Activated T-cell treated with anti-CD3 and anti-CD28 coated beads for 1 hour (primary cell): ENCODE data around the gene CSPG5.

Experiments
- DNase-seq: peaks from one replicate; pipeline ENCODE4 v3.0.0-alpha.2; 2020; ENCODE audit warnings: low read depth

CSPG5 gene

DNA sequence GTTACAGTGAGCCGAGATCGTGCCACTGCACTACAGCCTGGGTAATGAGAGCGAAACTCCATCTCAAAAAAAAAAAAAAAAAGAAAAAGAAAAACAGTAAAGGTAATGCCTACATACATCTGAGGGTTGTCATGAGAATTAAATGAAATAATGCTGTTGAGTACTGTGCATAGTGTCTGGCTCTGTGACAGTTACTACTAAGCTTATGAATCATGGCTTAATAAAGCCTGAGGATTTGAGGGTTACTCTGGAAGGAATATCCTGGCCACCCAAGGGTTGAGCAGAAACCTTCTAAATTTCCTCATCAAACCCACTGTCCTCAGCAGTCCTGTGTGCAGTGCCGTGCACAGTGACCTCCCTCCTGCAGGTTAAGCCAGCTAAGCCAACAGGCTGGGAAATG lies 38.4 kb downstream of the CSPG5 start:
- no peak for DNase-seq

GRCh38 chr3:47536967-47537366 lies 41.7 kb downstream of the CSPG5 start:
- no peak for DNase-seq

- DNase-seq: no peak
Measured at GRCh38 chr3:47536221-47536891, 42.3 kb downstream of the CSPG5 start.

GRCh38 chr3:47533996-47534454 lies 44.6 kb downstream of the CSPG5 start:
- DNase-seq: no peak

- DNase-seq: no peak
Measured at GRCh38 chr3:47533481-47533880, 45.2 kb downstream of the CSPG5 start.

GRCh38 chr3:47527952-47528725 lies 50.5 kb downstream of the CSPG5 start:
- no peak for DNase-seq

GRCh38 chr3:47525617-47526016 lies 53.0 kb downstream of the CSPG5 start:
- DNase-seq: no peak

DNA sequence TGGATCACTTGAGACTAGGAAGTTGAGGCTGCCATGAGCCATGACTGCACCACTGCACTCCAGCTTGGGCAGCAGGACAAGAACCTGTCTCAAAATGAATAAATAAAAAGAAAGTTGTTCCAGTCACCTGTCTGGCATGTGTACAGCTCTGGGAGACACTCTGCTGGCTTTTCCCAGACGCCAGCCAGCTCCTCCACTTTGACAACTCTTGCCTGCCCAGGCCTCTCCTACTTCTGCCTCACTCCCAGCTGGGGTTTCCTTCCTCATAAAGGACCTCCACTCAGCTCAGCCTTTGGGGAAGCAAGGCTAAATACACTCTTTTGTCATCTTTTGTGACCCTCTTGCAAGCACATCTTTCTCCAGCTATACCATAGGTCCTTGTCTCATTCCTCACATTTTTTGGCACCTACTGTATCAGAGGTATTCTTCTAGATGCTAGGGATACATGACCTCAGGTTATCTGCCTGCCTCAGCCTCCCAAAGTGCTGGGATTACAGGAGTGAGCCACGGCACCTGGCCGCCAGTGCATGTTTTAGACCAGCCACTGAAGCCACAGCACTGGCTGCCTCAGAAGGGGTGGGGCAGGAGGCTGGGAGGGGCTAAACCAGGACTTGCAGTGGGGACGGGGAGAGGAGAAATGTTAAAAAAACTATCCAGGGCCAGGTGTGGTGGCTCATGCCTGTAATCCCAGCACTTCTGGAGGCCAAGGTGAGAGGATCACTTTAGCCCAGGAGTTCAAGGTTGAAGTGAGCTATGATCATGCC lies 55.2 kb downstream of the CSPG5 start:
- no peak for DNase-seq

DNA sequence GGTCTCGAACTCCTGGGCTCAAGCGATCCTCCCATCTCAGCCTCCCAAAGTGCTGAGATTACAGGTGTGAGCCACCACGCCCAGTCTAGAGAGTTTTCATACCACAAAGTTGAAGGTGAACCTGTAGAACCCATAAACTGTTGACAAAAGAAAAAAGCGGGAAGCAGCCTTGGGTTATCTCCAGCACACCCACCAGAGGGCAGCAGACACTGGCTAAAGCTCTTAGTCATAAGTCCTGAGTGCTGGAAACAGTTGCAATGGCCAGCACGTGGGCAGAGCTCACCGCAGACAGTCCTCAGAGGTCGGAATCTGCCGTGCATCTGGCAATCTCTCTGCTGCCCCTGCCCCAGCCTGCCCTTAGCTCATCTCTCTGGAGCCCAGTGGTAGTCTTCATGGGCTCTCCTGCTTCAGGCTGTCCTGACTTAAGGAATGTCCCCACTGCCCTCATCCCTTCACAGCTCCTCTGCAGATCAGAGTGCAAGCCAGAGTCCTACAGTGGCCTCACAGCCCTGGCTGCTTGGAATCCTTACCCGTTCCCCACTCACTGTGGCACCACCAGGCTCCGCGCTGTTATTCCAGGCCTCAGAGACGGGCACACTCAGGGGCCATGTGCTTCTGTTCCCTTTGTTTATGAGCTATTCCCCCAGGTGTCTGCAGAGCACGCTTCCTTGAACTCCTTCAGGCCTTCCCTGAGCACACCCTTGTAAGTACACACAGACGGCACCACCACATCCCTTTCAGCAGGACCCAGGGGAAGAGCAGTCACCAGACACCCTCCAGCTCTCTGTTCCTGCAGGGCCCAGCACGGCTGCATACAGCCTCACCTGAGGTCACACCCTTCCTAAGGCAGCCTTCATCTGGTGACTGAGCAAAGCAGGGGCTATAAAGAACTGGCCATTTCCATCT lies 56.3 kb downstream of the CSPG5 start:
- DNase-seq: peak; percentile 60

GRCh38 chr3:47520756-47521155 lies 57.9 kb downstream of the CSPG5 start:
- DNase-seq: no peak

DNA sequence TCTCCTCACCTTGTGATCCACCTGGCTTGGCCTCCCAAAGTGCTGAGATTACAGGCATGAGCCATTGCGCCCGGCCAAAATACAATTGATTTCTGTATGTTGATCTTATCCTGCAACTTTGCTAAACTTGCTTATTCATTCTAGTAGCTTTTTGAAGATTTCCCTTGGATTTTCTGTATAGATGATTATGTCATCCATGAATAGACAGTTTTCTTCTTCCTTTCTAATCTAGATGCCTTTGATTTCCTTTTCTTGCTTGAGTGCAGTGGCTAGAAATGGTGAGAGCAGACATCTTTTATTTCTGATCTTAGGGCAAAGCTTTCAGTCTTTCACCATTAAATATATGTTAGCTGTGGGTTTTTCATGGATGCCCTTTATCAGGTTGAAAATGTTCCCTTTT lies 60.7 kb downstream of the CSPG5 start:
- no peak for DNase-seq

GRCh38 chr3:47515864-47516319 lies 62.8 kb downstream of the CSPG5 start:
- DNase-seq: no peak

DNA sequence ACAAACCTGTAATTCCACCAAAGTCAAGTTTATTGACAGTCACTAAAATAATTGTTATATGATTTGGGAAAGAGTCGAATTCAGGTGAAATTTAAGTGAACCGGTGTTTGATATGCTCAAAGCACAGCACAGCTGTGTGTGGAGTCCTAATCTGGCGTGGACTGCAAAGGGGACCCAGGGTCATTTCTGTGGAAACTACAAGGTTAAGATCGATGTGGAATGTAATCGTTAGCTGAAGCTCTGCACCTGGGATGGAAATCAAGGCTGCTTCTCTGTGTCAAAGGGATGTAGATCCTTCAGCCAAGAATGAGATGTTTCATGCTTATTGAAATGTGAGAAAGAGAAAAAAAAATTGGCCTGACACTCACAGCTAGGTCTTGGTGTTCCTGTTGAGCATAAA lies 63.6 kb downstream of the CSPG5 start:
- no peak for DNase-seq

DNA sequence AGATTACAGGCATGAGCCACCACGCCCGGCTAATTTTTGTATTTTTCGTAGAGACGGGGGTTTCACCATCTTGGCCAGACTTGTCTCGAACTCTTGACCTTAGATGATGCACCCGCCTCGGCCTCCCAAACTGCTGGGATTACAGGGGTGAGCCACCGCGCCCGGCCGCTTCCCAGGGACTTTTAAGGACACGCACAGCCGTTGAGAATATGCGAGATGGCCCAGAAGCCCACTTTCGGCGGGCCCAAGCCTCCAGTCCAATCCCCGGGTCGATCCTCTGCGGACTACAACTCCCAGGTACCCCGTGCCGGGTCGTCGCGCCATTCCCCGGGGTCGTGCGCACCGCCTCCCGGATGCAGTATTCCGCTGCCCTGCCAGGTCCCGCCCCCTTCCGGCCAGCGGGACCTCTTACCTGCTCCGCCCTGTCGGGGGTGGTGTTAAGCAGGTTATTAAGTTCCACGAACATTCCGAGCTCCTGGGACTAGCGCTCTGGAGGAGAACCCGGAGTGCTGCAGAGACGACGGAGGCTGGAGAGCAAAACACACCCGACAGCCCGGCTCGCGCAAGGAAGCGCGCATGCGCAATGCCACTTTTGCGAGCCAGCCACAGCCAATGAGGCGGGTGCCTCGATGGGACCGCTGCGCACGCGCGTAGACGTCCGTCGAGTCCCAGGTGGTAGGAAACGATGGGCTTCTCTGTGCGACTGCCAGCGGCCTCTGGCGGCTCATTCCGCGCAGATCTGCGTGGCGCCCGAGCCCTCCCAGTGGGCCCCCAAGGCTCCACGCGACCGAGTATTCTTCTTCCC lies 65.3 kb downstream of the CSPG5 start, which contains the start of gene ELP6:
Gene ELP6, minus strand, starts transcription at position 588 of the 805 bp plus-strand sequence. Its CDS starts 122 bp downstream, at position 466.
- DNase-seq: peak; percentile 97

DNA sequence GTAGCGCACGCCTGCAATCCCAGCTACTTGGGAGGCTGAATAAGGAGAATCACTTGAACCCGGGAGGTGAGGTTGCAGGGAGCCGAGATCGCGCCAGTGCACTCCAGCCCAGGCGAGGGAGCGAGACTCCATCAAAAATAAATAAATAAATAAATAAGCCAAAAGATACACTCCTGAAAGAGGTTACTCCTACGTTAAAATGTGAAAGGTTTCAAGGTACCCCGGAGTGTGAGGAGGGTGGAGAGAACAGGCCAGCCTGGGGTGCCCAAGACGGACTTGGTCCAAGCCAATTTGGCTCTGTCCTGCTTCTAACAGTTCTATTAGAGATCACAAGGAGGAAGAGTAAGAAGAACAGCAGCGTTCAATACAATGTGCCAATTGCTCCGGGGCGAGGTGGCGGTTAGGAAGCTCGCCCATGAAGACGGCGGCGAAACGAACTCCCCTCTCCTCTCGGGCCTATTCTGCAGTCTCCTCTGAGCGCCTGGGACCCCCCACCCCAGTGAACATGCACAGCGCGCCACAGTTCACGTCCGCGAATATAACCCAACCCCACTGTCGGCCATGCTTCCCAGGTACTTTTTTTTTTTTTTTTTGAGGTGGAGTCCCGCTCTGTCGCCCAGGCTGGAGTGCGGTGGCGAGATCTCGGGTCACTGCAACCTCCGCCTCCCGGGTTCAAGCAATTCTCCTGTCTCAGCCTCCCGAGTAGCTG lies 66.1 kb downstream of the CSPG5 start:
- no peak for DNase-seq
